Brain pericyte (primary cell): ENCODE measurements around the gene POU2F1.

Experiments used
- DNase-seq: peaks from one replicate; pipeline ENCODE4 v3.0.0-alpha.2; 2012; ENCODE audit warnings: low read depth, low spot score

POU2F1 gene

GRCh38 chr1:167272369-167272957 lies 51.8 kb downstream of the POU2F1 start:
- DNase-seq: no peak

GRCh38 chr1:167273027-167273800 lies 52.5 kb downstream of the POU2F1 start:
- DNase-seq: peak; percentile 42

- no peak for DNase-seq
Measured at GRCh38 chr1:167274061-167274460, 53.4 kb downstream of the POU2F1 start.

- no peak for DNase-seq
Measured at GRCh38 chr1:167276969-167277368, 56.3 kb downstream of the POU2F1 start.

GRCh38 chr1:167278497-167278896 lies 57.8 kb downstream of the POU2F1 start:
- no peak for DNase-seq

GRCh38 chr1:167280912-167281311 lies 60.2 kb downstream of the POU2F1 start:
- no peak for DNase-seq

- DNase-seq: no peak
Measured at GRCh38 chr1:167288390-167289074, 67.8 kb downstream of the POU2F1 start.

- no peak for DNase-seq
Measured at GRCh38 chr1:167289075-167289442, 68.4 kb downstream of the POU2F1 start.

- no peak for DNase-seq
Measured at GRCh38 chr1:167289966-167290365, 69.3 kb downstream of the POU2F1 start.

- DNase-seq: no peak
Measured at GRCh38 chr1:167291539-167292185, 71.0 kb downstream of the POU2F1 start.

- DNase-seq: no peak
Measured at GRCh38 chr1:167292216-167292615, 71.5 kb downstream of the POU2F1 start.

- no peak for DNase-seq
Measured at GRCh38 chr1:167293057-167293456, 72.4 kb downstream of the POU2F1 start.

GRCh38 chr1:167294528-167294927 lies 73.8 kb downstream of the POU2F1 start:
- DNase-seq: no peak

GRCh38 chr1:167297222-167298214 lies 76.8 kb downstream of the POU2F1 start:
- DNase-seq: no peak

GRCh38 chr1:167298325-167298724 lies 77.6 kb downstream of the POU2F1 start:
- DNase-seq: no peak

- DNase-seq: no peak
Measured at GRCh38 chr1:167301355-167301754, 80.7 kb downstream of the POU2F1 start.

GRCh38 chr1:167304165-167304564 lies 83.5 kb downstream of the POU2F1 start:
- DNase-seq: no peak

- DNase-seq: no peak
Measured at GRCh38 chr1:167305059-167305705, 84.5 kb downstream of the POU2F1 start.

GRCh38 chr1:167305706-167306277 lies 85.1 kb downstream of the POU2F1 start:
- no peak for DNase-seq

GRCh38 chr1:167310732-167311131 lies 90.0 kb downstream of the POU2F1 start:
- DNase-seq: no peak
